Measurements from ENCODE around the gene ARL5C. TPM values are rescaled to one million over a fixed set of nuclear protein-coding genes. Genes with fewer than 3 reads are reported as not detected.
"Not testable (repeated sequence)": the region's sequence is repeated elsewhere in the genome, so short reads cannot be mapped to it uniquely, and the experiment has no call there.

ARL5C gene
- total RNA-seq, 2 experiments from 2014 or later, result not detected

GRCh38 chr17:39123627-39124026, 42.3 kb downstream of the ARL5C start:
- Mint-ChIP-seq H3K27me3 (no peaks in the 10 kb centered on the region), H3K36me3 (ENCODE audit: low read depth) (no peaks in the 10 kb centered on the region), H3K27ac (no peak overlapping the region), H3K9me3 (no peaks in the 10 kb centered on the region), H3K4me3 (no peak overlapping the region), H3K4me1 (ENCODE audit: low read depth) (no peaks in the 10 kb centered on the region)
- POLR2A ChIA-PET, result interaction anchor here (1.1 to 1.5 kb wide), 3 partner anchors 27 to 30 kb away, joined by 3 read pairs; no protein-coding TSS in a partner anchor
- ATAC-seq (no peak), DNase-seq (no peak)
- intact Hi-C loops (cut with micrococcal nuclease), result no loop called here
- CTCF ChIA-PET, result interaction anchor here (1.0 to 2.0 kb wide), 4 partner anchors 13 to 141 kb away, joined by 4 to 6 read pairs (median 4); no protein-coding TSS in a partner anchor
- TF ChIP-seq, protein P1, sequence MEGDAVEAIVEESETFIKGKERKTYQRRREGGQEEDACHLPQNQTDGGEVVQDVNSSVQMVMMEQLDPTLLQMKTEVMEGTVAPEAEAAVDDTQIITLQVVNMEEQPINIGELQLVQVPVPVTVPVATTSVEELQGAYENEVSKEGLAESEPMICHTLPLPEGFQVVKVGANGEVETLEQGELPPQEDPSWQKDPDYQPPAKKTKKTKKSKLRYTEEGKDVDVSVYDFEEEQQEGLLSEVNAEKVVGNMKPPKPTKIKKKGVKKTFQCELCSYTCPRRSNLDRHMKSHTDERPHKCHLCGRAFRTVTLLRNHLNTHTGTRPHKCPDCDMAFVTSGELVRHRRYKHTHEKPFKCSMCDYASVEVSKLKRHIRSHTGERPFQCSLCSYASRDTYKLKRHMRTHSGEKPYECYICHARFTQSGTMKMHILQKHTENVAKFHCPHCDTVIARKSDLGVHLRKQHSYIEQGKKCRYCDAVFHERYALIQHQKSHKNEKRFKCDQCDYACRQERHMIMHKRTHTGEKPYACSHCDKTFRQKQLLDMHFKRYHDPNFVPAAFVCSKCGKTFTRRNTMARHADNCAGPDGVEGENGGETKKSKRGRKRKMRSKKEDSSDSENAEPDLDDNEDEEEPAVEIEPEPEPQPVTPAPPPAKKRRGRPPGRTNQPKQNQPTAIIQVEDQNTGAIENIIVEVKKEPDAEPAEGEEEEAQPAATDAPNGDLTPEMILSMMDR (IDR thresholded peaks at IDR 0.05), result no peak

DNA sequence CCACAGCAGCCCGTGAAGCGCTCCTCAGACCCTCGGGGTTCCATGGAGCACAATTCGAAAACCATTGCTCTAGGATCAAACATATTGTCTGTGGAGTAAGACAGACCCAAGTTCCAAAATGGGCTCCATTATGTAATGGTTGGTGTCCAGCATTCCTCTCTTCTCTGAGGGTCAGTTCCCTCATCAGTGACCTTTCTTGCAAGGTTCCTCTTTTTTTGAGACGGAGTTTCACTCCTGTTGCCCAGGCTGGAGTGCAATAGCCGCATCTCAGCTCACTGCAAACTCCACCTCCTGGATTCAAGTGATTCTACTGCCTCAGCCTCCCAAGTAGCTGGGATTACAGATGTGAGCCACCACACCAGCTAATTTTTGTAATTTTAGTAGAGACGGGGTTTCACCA, 43.0 kb downstream of the ARL5C start:
- H3K4me3 Mint-ChIP-seq, result no peak overlapping the region
- TF ChIP-seq, protein P1 (IDR thresholded peaks at IDR 0.05), result no peak
- H3K27ac Mint-ChIP-seq, result no peak overlapping the region
- H3K27me3 Mint-ChIP-seq, result no peaks in the 10 kb centered on the region
- no peaks in the 10 kb centered on the region for H3K36me3 Mint-ChIP-seq (ENCODE audit: low read depth)
- no peak for DNase-seq
- CTCF ChIA-PET, result interaction anchor here (0.8 to 2.2 kb wide), 7 partner anchors 13 to 140 kb away, joined by 3 to 6 read pairs (median 4); no protein-coding TSS in a partner anchor
- no peaks in the 10 kb centered on the region for H3K4me1 Mint-ChIP-seq (ENCODE audit: low read depth)
- no peaks in the 10 kb centered on the region for H3K9me3 Mint-ChIP-seq
- POLR2A ChIA-PET, result interaction anchor here (1.2 kb wide), 1 partner anchor 27 kb away, joined by 3 read pairs; no protein-coding TSS in a partner anchor
- intact Hi-C loops (cut with micrococcal nuclease), result no loop called here
- ATAC-seq, result no peak

DNA sequence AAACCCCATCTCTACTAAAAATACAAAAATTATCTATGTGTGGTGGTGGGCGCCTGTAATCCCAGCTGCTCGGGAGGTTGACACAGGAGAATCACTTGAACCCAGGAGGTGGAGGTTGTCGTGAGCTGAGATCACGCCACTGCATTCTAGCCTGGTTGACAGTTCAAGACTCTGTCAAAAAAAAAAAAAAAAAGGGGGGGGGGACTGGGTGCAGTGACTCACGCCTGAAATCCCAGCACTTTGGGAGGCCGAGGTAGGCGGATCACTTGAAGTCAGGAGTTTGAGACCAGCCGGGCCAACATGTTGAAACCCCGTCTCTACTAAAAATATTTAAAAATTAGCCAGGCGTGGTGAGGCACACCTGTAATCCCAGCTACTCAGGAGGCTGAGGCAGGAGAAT, 44.0 kb downstream of the ARL5C start:
- H3K4me1 Mint-ChIP-seq (ENCODE audit: low read depth); H3K9me3 Mint-ChIP-seq; H3K36me3 Mint-ChIP-seq (ENCODE audit: low read depth); H3K27ac Mint-ChIP-seq; H3K27me3 Mint-ChIP-seq; H3K4me3 Mint-ChIP-seq; DNase-seq; ATAC-seq; intact Hi-C loops (cut with micrococcal nuclease): not testable (repeated sequence)
- ChIA-PET POLR2A (interaction anchor here (0.7 kb wide), 1 partner anchor 450 kb away, joined by 3 read pairs; no protein-coding TSS in a partner anchor), CTCF (interaction anchor here (0.8 to 2.2 kb wide), 3 partner anchors 22 to 43 kb away, joined by 3 to 6 read pairs (median 3); no protein-coding TSS in a partner anchor)

- Mint-ChIP-seq H3K27me3 (no peaks in the 10 kb centered on the region), H3K36me3 (ENCODE audit: low read depth) (no peaks in the 10 kb centered on the region), H3K9me3 (no peaks in the 10 kb centered on the region), H3K4me1 (ENCODE audit: low read depth) (no peaks in the 10 kb centered on the region), H3K27ac (no peak overlapping the region), H3K4me3 (no peak overlapping the region)
- intact Hi-C loops (cut with micrococcal nuclease), result no loop called here
- ChIA-PET CTCF (interaction anchor here (0.9 to 1.8 kb wide), 3 partner anchors 26 to 50 kb away, joined by 3 to 5 read pairs (median 5); no protein-coding TSS in a partner anchor), POLR2A (interaction anchor here (0.9 kb wide), 1 partner anchor 105 kb away, joined by 3 read pairs; no protein-coding TSS in a partner anchor)
- ATAC-seq (no peak), DNase-seq (no peak)
- TF ChIP-seq, protein P1 (IDR thresholded peaks at IDR 0.05), result no peak
Observed at GRCh38 chr17:39118674-39119419, 47.1 kb downstream of the ARL5C start.

- H3K27ac Mint-ChIP-seq, result no peak overlapping the region
- H3K9me3 Mint-ChIP-seq, result no peaks in the 10 kb centered on the region
- H3K4me1 Mint-ChIP-seq (ENCODE audit: low read depth), result no peaks in the 10 kb centered on the region
- H3K4me3 Mint-ChIP-seq, result no peak overlapping the region
- intact Hi-C loops (cut with micrococcal nuclease), result no loop called here
- no peaks in the 10 kb centered on the region for H3K36me3 Mint-ChIP-seq (ENCODE audit: low read depth)
- H3K27me3 Mint-ChIP-seq, result no peaks in the 10 kb centered on the region
- ChIA-PET POLR2A (no interaction called here), CTCF (interaction anchor here (0.8 to 1.6 kb wide), 4 partner anchors 8 to 59 kb away, joined by 3 to 4 read pairs (median 3); no protein-coding TSS in a partner anchor)
- no peak for DNase-seq
- no peak for ATAC-seq
- TF ChIP-seq, protein P1 (IDR thresholded peaks at IDR 0.05), result no peak
Observed at GRCh38 chr17:39116224-39116623, 49.7 kb downstream of the ARL5C start.
